HL-60 (cell line): ENCODE data around the gene ADCY3.

Experiments
- GABPA ChIP-seq: IDR thresholded peaks from 2 replicates; pipeline ENCODE4 v1.6.1; 2012; ENCODE audit warnings: low read depth
- POLR2AphosphoS5 ChIP-seq: IDR thresholded peaks from 2 replicates; pipeline ENCODE4 v1.6.1; 2012; ENCODE audit warnings: low read depth
- TF ChIP-seq, protein P1 (sequence below): IDR thresholded peaks from one replicate; pipeline ENCODE4 v1.5.1; 2011; ENCODE audit warnings: low read length, control low read depth, inconsistent platforms; ENCODE audit not compliant: insufficient read depth
- TF ChIP-seq, protein P2 (sequence below): IDR thresholded peaks from 2 replicates; pipeline ENCODE4 v1.6.1; 2012; ENCODE audit warnings: low read depth; ENCODE audit not compliant: insufficient replicate concordance

DNA sequence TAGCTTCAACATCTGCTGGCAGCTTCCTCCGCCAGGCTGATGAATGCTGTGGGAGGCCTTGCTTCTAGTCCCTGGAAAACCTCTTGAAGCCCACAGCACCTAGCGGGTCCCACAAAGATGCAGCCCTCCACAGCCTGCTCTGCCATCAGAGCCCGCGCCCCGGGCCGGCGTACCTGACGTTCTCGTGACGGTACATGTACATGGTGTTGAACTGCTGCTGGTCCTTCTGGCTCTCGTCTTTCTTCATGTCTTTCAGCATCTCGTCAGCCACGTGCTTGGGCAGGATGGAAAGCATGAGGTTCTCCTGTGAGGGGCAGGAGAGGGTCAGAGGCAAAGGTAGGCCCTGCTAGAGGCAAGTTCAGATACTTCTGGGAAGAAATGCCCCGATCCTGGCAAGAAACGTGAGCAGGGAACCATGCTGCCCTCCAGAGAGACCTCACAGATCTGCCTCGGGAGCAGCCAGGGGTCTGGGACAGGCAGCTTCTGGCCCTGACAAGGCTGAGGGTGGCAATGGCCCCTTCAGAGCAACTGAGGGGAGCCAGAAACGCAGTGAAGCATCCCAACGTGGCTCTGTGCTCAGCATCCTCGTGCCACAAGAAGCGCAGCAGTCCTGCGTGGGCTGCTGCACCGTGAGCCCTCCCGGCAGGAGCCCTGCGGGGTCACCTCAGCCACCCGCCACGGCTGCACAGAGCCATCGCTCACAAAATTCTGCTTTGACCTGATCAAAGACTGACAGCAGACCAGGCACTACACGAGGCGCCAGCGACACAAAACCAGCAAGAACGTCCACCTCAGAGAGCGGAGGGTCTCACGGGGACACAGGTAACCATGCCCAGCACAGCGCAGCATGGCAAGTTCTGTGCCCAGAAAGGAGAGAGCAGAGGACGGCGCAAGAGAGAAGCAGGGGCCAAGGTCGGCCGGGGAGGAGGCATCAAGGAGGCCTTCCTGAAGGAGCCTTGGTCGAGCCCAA lies 77.7 kb downstream of the ADCY3 start:
- TF ChIP-seq, protein P1, sequence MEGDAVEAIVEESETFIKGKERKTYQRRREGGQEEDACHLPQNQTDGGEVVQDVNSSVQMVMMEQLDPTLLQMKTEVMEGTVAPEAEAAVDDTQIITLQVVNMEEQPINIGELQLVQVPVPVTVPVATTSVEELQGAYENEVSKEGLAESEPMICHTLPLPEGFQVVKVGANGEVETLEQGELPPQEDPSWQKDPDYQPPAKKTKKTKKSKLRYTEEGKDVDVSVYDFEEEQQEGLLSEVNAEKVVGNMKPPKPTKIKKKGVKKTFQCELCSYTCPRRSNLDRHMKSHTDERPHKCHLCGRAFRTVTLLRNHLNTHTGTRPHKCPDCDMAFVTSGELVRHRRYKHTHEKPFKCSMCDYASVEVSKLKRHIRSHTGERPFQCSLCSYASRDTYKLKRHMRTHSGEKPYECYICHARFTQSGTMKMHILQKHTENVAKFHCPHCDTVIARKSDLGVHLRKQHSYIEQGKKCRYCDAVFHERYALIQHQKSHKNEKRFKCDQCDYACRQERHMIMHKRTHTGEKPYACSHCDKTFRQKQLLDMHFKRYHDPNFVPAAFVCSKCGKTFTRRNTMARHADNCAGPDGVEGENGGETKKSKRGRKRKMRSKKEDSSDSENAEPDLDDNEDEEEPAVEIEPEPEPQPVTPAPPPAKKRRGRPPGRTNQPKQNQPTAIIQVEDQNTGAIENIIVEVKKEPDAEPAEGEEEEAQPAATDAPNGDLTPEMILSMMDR = no peak
- TF ChIP-seq, protein P2, sequence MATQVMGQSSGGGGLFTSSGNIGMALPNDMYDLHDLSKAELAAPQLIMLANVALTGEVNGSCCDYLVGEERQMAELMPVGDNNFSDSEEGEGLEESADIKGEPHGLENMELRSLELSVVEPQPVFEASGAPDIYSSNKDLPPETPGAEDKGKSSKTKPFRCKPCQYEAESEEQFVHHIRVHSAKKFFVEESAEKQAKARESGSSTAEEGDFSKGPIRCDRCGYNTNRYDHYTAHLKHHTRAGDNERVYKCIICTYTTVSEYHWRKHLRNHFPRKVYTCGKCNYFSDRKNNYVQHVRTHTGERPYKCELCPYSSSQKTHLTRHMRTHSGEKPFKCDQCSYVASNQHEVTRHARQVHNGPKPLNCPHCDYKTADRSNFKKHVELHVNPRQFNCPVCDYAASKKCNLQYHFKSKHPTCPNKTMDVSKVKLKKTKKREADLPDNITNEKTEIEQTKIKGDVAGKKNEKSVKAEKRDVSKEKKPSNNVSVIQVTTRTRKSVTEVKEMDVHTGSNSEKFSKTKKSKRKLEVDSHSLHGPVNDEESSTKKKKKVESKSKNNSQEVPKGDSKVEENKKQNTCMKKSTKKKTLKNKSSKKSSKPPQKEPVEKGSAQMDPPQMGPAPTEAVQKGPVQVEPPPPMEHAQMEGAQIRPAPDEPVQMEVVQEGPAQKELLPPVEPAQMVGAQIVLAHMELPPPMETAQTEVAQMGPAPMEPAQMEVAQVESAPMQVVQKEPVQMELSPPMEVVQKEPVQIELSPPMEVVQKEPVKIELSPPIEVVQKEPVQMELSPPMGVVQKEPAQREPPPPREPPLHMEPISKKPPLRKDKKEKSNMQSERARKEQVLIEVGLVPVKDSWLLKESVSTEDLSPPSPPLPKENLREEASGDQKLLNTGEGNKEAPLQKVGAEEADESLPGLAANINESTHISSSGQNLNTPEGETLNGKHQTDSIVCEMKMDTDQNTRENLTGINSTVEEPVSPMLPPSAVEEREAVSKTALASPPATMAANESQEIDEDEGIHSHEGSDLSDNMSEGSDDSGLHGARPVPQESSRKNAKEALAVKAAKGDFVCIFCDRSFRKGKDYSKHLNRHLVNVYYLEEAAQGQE = no peak
- TF ChIP-seq POLR2AphosphoS5 (no peak), GABPA (no peak)
